ENCODE measurements around the gene TMEM182. TPM values are rescaled to one million over a fixed set of nuclear protein-coding genes. Genes with fewer than 3 reads are reported as not detected.

Gene TMEM182
- total and polyA plus RNA-seq, 9 of the 15 experiments (the other 6 are each of a cell fraction or from before 2014, with no cell fraction given) = 5.2 to 11.4 (median 7.5) TPM

DNA sequence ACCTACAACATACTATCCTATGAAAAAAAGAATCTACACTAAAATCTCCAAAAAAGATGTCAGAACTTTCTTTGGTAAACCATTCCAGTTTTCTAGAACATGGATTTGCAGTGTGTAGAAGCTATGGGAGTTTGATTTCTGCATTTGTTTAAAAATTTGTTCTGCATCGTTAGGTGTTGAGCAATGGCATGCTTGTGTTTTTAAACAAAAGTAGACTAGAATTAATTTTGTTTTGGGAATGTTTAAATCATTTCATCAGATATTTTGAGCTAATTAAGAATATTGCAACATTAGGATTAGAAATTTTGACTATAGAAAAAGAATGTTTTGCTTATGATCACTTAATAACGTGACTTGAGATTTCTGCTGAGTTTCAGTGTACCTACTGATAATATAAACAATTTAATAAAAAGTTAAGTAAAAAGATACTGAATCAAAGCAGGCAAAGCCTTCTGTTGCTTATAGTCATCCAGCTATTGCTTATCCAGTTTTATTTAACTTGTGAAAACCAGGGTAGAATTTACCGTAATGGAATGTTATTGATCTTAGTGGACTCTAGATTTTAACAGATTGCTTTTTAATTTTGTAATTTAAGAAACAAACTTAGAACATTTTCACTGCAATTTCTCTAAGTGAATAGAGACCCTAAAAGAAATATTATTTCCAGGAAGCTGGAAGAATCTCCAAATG lies 7.2 kb upstream of the TMEM182 start:
- H3K27ac ChIP-seq (ENCODE audit: extremely low read depth, low read depth, low read length) = no peak overlapping the region
- no peak for TF ChIP-seq CBX1 (IDR thresholded peaks at IDR 0.05; ENCODE audit: low read depth)
- no peak for TF ChIP-seq PHF21A (IDR thresholded peaks at IDR 0.05; ENCODE audit: borderline replicate concordance, low read depth)
- TF ChIP-seq YBX1 (IDR thresholded peaks at IDR 0.05) = no peak
- no peak for TF ChIP-seq ELF2 (CRISPR knock-in tag; IDR thresholded peaks at IDR 0.05)
- no peaks in the 10 kb centered on the region for H3K79me2 ChIP-seq (ENCODE audit: control insufficient read depth, insufficient read depth, low read length)
- H3K27me3 ChIP-seq (ENCODE audit: control insufficient read depth in 2 of 2, insufficient read depth in 2 of 2, low read length in 2 of 2) = no peaks in the 10 kb centered on the region; a peak in 1 of 5 replicates
- no TSS peak for BruUV-seq (replicated peaks)
- intact Hi-C loops (cut with micrococcal nuclease) = no loop called here
- FAIRE-seq (no peak), DNase-seq (ENCODE audit: extremely low read depth in 1 of 4, low spot score in 3 of 4) (no peak), ATAC-seq (no peak)
- 58% methylated on average over 3 of the region's 3 CpGs for WGBS (ENCODE audit: insufficient coverage, low coverage, missing lambda C conversion rate)
- H3K4me2 ChIP-seq (ENCODE audit: insufficient read depth, low read length) = no peak overlapping the region
- in situ Hi-C loops (cut with MboI) = no loop called here
- ChIA-PET POLR2A (interaction anchor here (1.5 kb wide), 1 partner anchor 9 kb away, joined by 3 read pairs; no protein-coding TSS in a partner anchor), CTCF (ENCODE audit: low intra/inter-chr PET ratio) (no interaction called here)
- H3K9me3 ChIP-seq (replicated peaks; ENCODE audit: control insufficient read depth, insufficient read depth, low read depth, low read length) = no peaks in the 10 kb centered on the region
- H3K36me3 ChIP-seq (ENCODE audit: control insufficient read depth, insufficient read depth, low read length) = no peaks in the 10 kb centered on the region
- no peaks in the 10 kb centered on the region for H3K4me1 ChIP-seq (replicated peaks in 1 of 2; ENCODE audit: control insufficient read depth in 2 of 2, insufficient read depth in 2 of 2, low read length in 2 of 2)
- no peaks in the 10 kb centered on the region for H4K20me1 ChIP-seq (replicated peaks; ENCODE audit: control insufficient read depth, insufficient read depth, low read length)
- no peak overlapping the region for H2AFZ ChIP-seq (ENCODE audit: low read depth, low read length)
- H3K4me3 ChIP-seq = no peak overlapping the region
- no peaks in the 10 kb centered on the region for H3K9me1 ChIP-seq (ENCODE audit: control insufficient read depth, insufficient read depth, low read length)
- H3K9ac ChIP-seq (ENCODE audit: insufficient read depth in 1 of 2, low read depth in 2 of 2, low read length in 2 of 2) = no peak overlapping the region

GRCh38 chr2:102755284-102755683 lies 6.5 kb upstream of the TMEM182 start:
- no peak overlapping the region for H3K4me2 ChIP-seq (ENCODE audit: insufficient read depth, low read length)
- DNase-seq (ENCODE audit: extremely low read depth in 1 of 4, low spot score in 3 of 4) = no peak
- intact Hi-C loops (cut with micrococcal nuclease) (no loop called here), in situ Hi-C loops (cut with MboI) (no loop called here)
- ChIA-PET POLR2A (interaction anchor here (0.7 kb wide), 1 partner anchor 8 kb away, joined by 3 read pairs; no protein-coding TSS in a partner anchor), CTCF (ENCODE audit: low intra/inter-chr PET ratio) (no interaction called here)
- H2AFZ ChIP-seq (ENCODE audit: low read depth, low read length) = no peak overlapping the region
- no peak overlapping the region for H3K27ac ChIP-seq (ENCODE audit: extremely low read depth, low read depth, low read length)
- no peaks in the 10 kb centered on the region for H3K36me3 ChIP-seq (ENCODE audit: control insufficient read depth, insufficient read depth, low read length)
- no peak overlapping the region for H3K4me3 ChIP-seq
- no peak for FAIRE-seq
- no peak for ATAC-seq
- no peaks in the 10 kb centered on the region for H3K9me1 ChIP-seq (ENCODE audit: control insufficient read depth, insufficient read depth, low read length)
- WGBS (ENCODE audit: insufficient coverage, low coverage, missing lambda C conversion rate) = 73% methylated on average over 4 of the region's 4 CpGs
- no peaks in the 10 kb centered on the region for H3K79me2 ChIP-seq (ENCODE audit: control insufficient read depth, insufficient read depth, low read length)
- H3K9me3 ChIP-seq (replicated peaks; ENCODE audit: control insufficient read depth, insufficient read depth, low read depth, low read length) = no peaks in the 10 kb centered on the region
- no TSS peak for BruUV-seq (replicated peaks)
- TF ChIP-seq POLR3G (IDR thresholded peaks at IDR 0.05; ENCODE audit: extremely low read depth, insufficient read length, insufficient replicate concordance) (no peak), ATF7 (IDR thresholded peaks at IDR 0.05) (no peak), ZNF644 (tag; IDR thresholded peaks at IDR 0.05; ENCODE audit: low read depth) (no peak), BRF1 (IDR thresholded peaks at IDR 0.05; ENCODE audit: borderline replicate concordance, extremely low read depth, insufficient read length) (no peak)
- H3K9ac ChIP-seq (ENCODE audit: insufficient read depth in 1 of 2, low read depth in 2 of 2, low read length in 2 of 2) = no peak overlapping the region
- no peaks in the 10 kb centered on the region for H4K20me1 ChIP-seq (replicated peaks; ENCODE audit: control insufficient read depth, insufficient read depth, low read length)
- no peaks in the 10 kb centered on the region for H3K4me1 ChIP-seq (replicated peaks in 1 of 2; ENCODE audit: control insufficient read depth in 2 of 2, insufficient read depth in 2 of 2, low read length in 2 of 2)
- no peaks in the 10 kb centered on the region; a peak in 1 of 5 replicates for H3K27me3 ChIP-seq (ENCODE audit: control insufficient read depth in 2 of 2, insufficient read depth in 2 of 2, low read length in 2 of 2)

Measured in K562 (cell line).